AG09319 (cell line): ENCODE measurements around the gene LTB.
A peak's percentile ranks its signal among the peaks of the same experiment; 100 is the strongest.

Experiments used
- DNase-seq: peaks from one replicate; pipeline ENCODE4 v3.0.0-alpha.2; 2010; ENCODE audit warnings: low read depth; ENCODE audit errors: extremely low read depth
- CTCF ChIP-seq: IDR thresholded peaks from 2 replicates; pipeline ENCODE4 v1.5.1; 2011; ENCODE audit warnings: low read depth, mild to moderate bottlenecking, inconsistent platforms, low read length, moderate library complexity

Gene LTB

GRCh38 chr6:31615748-31616147 lies 33.5 kb upstream of the LTB start:
- no peak for TF ChIP-seq CTCF
- no peak for DNase-seq

GRCh38 chr6:31614684-31615578 lies 32.7 kb upstream of the LTB start, which contains the start of gene AIF1:
AIF1 (plus strand) TSS chr6:31615234; CDS start chr6:31615330, 96 bp downstream.
- no peak for DNase-seq
- no peak for TF ChIP-seq CTCF

GRCh38 chr6:31614075-31614619 lies 31.9 kb upstream of the LTB start:
- no peak for TF ChIP-seq CTCF
- no peak for DNase-seq

GRCh38 chr6:31610968-31611367 lies 28.7 kb upstream of the LTB start:
- no peak for TF ChIP-seq CTCF
- DNase-seq = peak; percentile 27

- DNase-seq = no peak
- no peak for TF ChIP-seq CTCF
Observed at GRCh38 chr6:31609519-31610406, 27.5 kb upstream of the LTB start.

GRCh38 chr6:31607317-31607716 lies 25.1 kb upstream of the LTB start:
- TF ChIP-seq CTCF = no peak

More at GRCh38 chr6:31607317-31607716, 25.1 kb upstream of the LTB start:
- DNase-seq = no peak
